GM19324 (cell line): ENCODE measurements around the gene UBASH3B.
"Not testable (repeated sequence)": the region's sequence is repeated elsewhere in the genome, so short reads cannot be mapped to it uniquely, and the experiment has no call there.

Experiments used
- ATAC-seq: cut with Tn5 transposase; IDR thresholded peaks from one replicate; pipeline ENCODE4 v1.9.1; 2021; ENCODE audit warnings: mild to moderate bottlenecking, moderate library complexity; ENCODE audit not compliant: unreplicated experiment, low FRiP score

The UBASH3B gene, protein sequence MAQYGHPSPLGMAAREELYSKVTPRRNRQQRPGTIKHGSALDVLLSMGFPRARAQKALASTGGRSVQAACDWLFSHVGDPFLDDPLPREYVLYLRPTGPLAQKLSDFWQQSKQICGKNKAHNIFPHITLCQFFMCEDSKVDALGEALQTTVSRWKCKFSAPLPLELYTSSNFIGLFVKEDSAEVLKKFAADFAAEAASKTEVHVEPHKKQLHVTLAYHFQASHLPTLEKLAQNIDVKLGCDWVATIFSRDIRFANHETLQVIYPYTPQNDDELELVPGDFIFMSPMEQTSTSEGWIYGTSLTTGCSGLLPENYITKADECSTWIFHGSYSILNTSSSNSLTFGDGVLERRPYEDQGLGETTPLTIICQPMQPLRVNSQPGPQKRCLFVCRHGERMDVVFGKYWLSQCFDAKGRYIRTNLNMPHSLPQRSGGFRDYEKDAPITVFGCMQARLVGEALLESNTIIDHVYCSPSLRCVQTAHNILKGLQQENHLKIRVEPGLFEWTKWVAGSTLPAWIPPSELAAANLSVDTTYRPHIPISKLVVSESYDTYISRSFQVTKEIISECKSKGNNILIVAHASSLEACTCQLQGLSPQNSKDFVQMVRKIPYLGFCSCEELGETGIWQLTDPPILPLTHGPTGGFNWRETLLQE

DNA sequence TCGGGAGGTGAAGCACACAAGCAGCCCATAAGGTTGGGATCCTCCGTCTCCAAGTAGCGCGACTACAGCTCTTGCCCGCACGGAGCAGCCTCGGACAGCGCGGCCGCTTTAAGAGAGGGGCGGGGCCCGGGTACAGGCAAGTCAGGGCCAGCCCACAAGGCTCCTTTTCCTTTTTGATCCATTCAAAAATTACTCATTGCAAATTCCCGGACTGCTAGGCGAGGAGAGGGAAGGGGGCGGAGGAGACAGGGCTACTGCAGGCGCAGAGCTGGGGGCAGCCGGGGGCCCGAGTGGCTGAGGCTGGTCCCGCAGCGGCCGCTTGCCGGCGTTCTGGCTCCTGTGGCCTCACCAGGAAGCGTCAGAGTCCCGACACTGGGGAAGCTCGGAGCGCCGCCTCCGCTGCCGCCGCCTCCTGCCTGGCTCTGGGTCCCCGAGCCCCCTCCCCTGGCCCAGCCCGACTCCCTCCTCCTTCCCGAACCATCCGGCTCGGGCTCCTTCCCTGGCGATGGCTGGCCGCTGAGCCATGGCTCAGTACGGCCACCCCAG lies at the start of gene UBASH3B:
Gene UBASH3B (plus strand): TSS at position 196 of the 546 bp plus-strand sequence. CDS start 328 bp downstream, at position 524.
- ATAC-seq, result peak; percentile 86

DNA sequence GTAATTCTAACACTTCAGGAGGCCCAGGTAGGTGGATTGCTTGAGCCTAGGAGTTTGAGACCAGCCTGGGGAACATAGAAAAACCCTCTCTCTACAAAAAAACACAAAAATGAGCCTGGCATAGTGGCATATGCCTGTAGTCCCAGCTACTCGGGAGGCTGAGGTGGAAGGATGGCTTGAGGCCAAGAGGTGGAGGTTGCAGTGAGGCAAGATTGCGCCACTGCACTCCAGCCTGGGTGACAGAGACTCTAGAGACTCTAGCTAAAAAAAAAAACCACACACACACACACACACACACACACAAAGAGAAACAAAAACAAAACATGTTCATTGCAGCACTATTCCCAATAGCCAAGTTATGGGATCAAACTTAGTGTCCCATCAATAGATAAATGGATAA lies 48.4 kb upstream of the UBASH3B start:
- not testable (repeated sequence) for ATAC-seq

DNA sequence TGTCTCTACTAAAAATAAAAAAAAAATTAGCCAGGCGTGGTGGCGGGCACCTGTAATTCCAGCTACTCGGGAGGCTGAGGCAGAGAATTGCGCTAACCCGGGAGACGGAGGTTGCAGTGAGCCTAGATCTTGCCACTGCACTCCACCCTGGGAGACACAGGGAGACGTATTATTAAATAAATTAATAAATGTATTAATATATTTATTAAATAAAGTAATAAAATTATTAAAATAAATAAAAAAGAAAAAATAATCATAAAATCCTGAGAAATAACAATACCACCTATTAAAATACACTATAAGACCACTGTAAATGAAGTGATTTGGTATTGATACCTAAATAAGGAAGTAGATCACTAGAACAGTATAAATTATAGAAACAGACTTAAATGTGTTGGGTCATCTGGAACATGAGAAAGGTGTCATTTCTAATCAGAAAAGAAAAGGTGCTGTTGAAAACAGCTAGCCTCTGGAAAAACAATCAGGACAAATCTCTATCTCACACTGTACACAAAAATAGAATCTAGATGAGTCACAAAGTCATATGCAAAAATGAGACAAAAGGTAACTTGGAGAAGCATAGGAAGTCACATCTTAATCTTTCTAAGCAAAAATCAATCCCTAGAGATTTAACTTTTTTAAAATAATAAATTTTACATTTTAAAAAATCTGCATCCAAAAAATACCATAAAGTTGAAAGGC lies 43.2 kb upstream of the UBASH3B start:
- ATAC-seq, result no peak

DNA sequence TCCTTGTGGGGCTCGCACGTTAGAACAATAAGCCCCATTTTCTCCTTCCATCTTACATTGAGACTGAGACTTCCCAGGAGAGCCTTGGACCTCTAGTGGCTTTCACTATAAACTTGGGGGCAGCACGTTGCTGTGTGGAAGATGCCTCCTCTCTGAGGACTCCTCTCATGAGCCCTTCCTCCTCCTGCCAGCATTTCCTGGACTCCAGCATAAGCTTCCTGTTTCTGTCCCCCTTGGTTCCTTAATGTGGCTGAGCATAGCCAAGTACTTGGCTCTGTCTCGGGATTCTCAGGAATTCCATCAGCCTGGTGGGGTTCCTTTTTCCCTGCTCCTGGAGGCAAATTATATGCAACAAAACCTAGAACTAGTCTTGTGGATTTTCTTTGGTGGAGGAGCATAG lies 38.8 kb upstream of the UBASH3B start:
- no peak for ATAC-seq

DNA sequence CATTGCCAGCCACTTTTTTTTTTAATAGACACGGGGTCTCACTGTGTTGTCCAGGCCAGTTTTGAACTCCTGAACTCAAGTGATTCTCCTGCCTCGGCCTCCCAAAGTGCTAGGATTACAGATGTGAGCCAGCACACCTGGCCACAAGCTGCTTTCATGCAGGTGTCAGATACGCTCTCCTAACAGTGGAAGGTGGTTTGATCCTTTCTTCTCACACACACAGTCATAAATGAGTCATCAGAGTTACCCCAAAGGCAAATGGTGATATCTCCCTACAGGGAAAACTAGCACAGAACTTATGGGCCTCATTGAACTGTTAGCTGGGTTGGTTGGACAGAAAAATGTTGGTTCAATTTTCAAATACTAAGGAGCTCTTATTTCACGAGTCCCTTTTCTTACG lies 38.2 kb upstream of the UBASH3B start:
- ATAC-seq, result no peak

DNA sequence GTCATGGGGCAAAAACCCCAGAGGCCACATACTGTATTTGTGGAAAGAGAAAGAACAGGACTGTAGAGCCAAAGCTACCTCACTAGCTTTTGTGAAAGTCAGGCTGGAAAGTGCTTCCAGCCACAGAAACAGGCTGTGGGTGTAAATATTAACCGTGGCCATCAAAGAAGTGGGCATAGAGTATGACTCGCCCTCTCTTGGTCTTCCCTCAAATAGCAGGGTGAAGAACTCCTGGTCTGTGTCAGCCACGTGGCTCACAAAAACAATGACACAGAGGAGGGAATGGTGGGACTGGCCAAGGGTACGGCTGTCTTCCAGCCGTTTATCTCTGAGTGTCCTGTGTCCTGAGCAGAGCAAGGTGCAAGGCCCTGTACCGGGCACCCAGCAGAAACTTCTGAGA lies 37.6 kb upstream of the UBASH3B start:
- no peak for ATAC-seq

DNA sequence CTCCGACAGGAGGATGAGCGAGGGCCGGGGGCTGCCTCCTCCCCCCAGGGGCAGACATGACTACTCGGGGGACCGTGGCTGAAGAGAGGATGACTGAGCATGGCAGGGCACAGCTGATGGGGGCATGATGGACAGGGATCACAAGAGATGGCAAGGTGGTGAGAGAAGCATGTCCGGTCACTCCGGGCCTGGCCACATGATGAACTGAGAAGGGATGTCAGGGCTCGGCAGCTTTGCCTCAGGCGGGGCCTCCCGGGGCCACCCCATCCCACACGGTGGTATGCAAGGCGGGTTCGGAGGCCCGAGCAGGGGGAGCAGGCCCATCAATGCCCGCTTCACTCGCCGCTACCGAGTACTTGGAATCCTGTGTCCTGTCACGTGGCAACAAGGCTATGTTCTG lies 36.6 kb upstream of the UBASH3B start:
- no peak for ATAC-seq

DNA sequence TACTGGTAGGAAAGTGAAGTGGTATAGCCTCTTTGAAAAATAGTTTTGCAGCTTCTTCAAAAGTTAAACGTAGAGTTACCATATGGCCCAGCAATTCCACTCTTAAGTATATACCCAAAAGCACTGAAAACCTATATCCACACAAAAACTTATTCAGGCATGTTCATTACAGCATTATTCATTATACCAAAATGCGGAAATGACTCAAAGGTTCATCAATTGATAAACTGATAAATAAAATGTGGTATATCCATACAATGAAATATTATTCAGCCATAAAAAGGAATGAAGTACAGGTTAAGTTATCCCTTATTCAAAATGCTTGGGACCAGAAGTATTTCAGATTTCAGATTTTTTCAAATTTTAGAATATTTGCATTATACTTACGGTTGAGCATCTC lies 35.8 kb upstream of the UBASH3B start:
- no peak for ATAC-seq

DNA sequence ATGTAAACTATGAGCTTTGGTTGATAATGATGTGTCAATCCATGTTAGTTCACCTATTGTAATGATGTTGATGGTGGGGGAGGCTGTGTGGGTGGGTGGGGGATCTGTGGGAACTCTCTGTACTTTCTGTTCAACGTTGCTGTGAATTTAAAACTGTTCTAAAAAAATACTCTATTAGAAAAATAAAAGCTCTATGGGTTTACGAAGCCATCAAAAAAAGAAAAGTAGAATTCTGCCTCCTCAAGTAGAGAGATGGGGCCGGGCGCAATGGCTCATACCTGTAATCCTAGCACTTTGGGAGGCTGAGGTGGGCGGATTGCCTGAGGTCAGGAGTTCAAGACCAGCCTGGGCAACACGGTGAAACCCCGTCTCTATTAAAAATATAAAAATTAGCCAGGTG lies 30.0 kb upstream of the UBASH3B start:
- not testable (repeated sequence) for ATAC-seq

DNA sequence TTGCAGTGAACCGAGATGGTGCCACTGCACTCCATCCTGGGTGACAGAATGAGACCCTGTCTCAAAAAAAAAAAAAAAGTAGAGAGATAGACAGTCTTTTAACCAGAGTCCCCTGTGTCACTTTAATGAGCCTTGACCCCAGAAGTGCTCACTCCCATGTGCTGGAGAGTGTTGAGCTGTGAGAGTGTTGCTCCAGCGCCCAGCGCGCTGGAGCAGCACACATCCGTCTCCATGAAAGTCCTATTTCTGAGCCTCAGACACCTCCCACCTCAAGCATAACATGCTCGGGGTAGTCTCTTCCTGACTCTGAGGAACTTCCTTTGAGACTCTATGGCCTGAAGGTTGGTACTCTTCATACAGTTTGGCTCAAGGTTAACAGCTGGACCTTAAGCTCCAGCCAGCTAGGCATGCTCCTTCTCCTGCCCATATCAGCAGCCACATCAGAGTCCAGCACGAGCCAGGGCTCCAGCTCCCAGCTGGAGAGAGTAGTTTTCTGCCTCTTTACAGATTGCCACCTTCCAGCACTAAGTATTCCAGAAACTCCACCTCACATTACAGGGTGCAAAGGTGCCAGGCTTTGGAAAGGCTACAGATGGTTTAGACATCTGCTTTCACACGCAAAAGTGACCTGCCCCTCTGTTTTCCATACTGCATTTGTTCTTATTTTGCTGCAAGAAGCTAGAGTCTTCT lies 29.4 kb upstream of the UBASH3B start:
- ATAC-seq, result no peak

DNA sequence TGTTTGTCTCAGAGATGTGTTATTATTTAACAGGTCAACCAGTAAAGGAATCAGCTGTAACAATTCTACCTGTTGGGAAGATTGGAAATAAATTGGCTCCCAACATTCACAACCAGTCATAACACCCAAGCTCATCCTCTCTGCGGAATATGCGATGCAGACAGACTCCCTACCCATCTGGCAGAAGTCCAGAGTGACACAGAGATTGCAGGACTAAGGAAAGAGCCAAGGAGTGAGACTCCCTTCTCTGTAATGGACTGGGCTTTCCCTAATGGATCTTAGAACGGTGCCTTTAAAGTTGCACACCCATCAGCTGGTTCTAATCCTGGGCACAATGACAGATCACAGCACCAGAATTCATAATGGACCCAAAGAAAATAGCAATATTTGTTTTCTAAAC lies 27.8 kb upstream of the UBASH3B start:
- ATAC-seq, result no peak

DNA sequence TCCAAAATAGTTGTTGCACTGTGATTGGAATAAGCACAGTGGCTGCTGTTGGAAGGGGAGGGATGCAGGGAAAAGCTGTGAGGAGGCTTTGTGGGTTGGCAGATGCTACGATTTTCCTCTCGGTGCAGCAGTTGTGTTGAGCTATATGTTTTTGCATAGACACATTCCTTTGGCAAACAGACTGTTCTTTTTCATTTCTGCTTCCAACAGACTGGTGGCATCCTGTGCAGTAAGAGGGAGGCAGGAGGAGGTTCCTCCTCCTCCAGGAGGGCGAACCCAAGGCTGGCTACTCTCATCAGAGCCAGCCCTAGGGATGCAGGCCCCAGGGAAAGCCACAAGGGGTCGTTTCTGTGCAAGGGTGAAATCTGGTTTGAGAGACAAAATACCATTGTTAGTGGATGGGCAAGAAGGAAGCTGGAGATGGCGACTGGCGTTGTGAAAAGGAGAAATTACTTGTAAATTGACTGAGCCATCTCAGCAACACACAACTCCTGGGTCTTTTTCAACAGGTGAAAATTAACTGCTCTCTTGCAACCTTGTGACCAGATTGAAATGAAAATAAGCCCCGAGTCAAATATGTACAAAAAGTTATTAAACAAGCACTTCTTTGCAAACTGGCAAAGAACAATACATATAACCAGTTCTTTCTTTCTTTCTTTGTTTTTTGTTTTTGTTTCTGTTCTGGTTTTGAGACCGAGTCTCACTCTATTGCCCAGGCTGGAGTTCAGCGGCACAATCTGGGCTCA lies 26.5 kb upstream of the UBASH3B start:
- ATAC-seq, result no peak

DNA sequence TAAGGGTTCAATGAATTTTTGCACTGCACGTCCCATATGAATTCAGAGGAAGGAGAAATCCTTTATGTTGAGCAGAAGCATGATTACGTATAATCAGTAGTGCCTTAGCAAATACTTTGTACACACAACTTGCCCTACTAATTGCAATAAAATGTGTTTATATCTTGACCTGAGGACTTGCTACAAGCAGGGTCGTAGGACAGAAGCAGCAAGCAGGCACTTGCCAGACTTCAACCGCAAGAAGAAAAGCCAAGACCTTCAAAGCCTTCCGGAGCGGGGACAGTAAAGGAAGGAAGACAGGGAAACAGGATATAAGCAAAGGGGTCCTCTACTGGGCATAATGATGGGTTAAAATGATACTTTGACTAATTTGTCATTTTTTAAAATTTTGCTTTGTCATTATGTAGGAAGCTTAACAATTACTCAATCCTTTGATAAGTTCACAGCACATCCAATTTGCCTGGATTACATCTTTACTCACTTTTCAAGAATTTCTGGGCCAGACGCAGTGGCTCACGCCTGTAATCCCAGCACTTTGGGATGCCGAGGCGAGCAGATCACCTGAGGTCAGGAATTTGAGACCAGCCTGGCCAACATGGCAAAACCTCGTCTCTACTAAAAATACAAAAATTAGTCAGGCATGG lies 23.2 kb upstream of the UBASH3B start:
- ATAC-seq, result no peak

DNA sequence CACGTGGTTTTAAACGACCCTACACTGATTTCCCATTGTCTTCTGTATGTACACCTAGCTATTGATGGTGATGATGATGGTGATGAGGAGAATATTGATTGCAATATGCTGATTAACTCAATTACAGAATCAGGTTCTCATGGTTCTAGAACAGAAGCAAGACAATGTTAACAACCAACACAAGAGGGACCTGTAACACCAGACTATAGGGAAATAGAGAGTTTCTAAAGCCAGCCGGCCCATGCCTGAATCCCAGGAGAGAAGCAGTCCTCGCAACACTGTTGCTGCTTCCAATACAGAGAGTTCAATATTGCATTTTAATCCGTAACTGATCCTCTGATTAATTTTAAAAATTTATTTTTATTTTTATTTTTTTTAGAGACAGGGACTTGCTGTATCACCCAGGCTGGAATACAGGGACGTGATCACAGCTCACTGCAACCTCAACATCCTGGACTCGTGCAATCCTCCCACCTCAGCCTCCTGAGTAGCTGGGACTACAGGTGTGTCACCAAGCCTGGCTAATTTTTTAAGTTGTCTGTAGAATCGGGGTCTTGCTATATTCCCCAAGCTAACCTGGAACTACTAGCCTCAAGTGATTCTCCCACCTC lies 22.2 kb upstream of the UBASH3B start:
- no peak for ATAC-seq

DNA sequence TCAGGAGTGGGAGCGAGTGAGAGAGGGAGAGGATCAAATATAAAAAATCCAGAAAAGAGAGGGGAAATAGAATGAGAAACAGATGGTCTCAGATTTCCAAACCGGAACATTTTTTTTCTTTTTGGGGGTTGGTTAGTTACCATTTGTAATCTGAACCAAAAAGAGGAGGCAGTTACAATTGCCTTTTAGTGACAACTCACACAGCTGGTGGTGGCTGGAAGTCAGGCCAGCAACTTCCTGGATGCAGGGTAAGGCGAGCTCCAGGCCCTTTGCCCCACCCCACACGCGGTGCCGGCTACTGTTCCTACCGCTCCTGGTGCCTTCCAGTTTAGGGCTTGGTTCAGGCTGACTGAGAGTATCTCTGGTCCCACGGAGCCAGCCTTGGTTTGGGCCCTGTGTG lies 21.0 kb upstream of the UBASH3B start:
- ATAC-seq, result no peak

DNA sequence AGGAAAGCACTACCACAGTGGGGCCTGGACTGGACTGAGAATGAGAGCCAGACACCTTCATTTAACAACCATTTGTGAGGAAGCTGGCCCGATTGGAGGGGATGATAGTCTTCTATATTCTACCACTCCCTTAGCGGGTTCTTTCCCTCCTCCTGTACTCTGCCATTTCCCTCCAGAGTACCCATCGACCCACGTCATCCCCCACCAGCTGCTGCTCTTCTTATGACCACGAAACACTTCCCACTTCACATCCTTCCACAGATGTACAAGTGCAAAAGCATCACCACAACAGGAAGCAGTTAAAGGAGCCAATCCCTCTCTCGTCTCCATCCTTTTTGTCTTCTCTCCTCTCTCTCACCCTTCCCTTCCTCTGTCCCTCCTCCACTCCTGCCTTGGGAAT lies 18.0 kb upstream of the UBASH3B start:
- ATAC-seq, result no peak

DNA sequence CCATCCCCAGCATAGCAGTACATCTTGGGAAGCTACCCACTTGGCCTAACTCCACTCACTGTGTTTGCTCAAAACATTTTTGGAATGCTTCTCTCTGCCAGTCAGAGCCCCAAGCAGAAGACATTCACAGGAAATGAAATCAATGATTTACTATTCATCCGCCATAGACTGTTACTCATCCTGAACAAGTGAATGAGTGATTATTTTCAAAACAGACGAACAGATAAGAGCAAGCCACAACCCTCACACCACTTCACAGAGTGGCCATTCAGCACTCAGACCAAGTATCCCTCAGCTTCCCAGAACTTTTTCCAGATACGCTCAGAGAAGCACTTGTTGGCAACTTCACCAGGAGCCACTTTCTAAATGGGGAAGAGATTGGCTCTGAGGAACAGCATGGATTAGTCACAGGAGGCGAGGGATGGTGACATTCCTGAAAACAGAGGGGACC lies 13.0 kb upstream of the UBASH3B start:
- no peak for ATAC-seq

DNA sequence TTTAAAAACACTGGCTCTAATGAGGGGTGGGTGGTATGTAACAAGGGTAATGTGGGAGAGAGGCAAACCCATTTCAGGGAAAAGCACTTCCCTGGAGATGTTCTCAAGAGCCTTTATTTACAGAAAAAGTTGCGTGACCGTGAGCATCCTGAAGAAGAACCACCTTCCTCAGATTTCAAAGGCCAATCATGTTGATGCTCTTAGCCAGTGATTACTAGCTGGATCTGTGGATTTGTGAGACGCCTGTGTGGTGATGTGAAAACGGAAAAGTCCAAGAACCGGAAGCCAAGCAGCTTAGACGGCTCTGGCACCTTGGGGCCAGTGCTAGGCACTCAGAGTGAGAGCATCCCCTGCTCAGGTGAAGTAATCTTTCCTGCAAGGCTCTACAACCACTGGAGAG lies 12.6 kb upstream of the UBASH3B start:
- ATAC-seq, result no peak

DNA sequence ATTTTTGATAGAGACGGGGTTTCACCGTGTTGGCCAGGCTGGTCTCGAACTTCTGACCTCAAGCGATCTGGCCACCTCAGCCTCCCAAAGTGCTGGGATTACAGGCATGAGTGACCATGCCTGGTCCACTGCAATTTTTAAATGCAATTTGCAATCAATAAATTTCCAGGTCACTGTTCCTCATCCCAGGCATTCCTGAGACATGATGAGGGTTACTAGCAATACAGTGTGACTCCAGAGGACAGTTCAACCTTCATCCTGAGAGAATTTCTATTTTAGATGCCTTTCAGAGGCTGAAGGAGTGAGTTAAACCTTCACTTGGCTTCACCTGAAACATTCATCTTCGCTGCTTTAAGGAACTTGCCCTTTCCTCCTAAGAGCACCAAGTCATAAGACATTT lies 9.7 kb upstream of the UBASH3B start:
- ATAC-seq, result no peak
